SK-N-MC (cell line): ENCODE results near the gene ARRDC5.
A peak's percentile ranks its signal among the peaks of the same experiment; 100 is the strongest.
"Not testable (repeated sequence)": the region's sequence is repeated elsewhere in the genome, so short reads cannot be mapped to it uniquely, and the experiment has no call there.

ENCODE experiments used
- DNase-seq: peaks from one replicate; pipeline ENCODE4 v3.0.0-alpha.2; 2011; ENCODE audit warnings: low read depth, low spot score
- H3K27ac ChIP-seq: fragments of 200-600 bp; sonication (generic); 2 replicates; pipeline ENCODE4 v1.5.1; 2016; ENCODE audit warnings: mixed run types
- H3K36me3 ChIP-seq: fragments of 200-600 bp; sonication (generic); 2 replicates; pipeline ENCODE4 v1.6.1; 2017; ENCODE audit warnings: antibody characterized with exemption, low read length, mixed read lengths; ENCODE audit not compliant: insufficient read depth
- H3K4me3 ChIP-seq: fragments of 200-600 bp; sonication (generic); 2 replicates; pipeline ENCODE4 v1.5.1; 2016
- H3K9ac ChIP-seq: fragments of 200-600 bp; sonication (generic); 2 replicates; pipeline ENCODE4 v1.8.0; 2017; ENCODE audit warnings: mixed run types, mixed read lengths; ENCODE audit not compliant: insufficient read length
- H3K9me3 ChIP-seq: fragments of 200-600 bp; sonication (generic); 2 replicates; pipeline ENCODE4 v1.6.1; 2017; ENCODE audit warnings: low read depth, mild to moderate bottlenecking, antibody characterized with exemption, low read length, moderate library complexity, mixed read lengths
- EZH2 ChIP-seq: fragments of 200-600 bp; sonication (generic); IDR thresholded peaks from one replicate; pipeline ENCODE4 v1.6.1; 2017; ENCODE audit warnings: antibody characterized with exemption
- FOXP2 ChIP-seq: optimal IDR thresholded peaks from 2 replicates; pipeline ENCODE3; 2011; ENCODE audit warnings: mild to moderate bottlenecking, moderate library complexity; ENCODE audit not compliant: insufficient read depth; ENCODE audit errors: extremely low read length, control extremely low read depth
- POLR2AphosphoS5 ChIP-seq: IDR thresholded peaks from 2 replicates; pipeline ENCODE4 v1.6.1; 2012; ENCODE audit warnings: mild to moderate bottlenecking, low read depth, low read length, borderline replicate concordance

ARRDC5 gene

GRCh38 chr19:4866595-4867424, 35.9 kb downstream of the ARRDC5 start:
- DNase-seq: no peak
- H3K27ac ChIP-seq: no peak overlapping the region
- peak overlapping the region; percentile 79 for H3K9ac ChIP-seq
- peak overlapping the region; percentile 83 for H3K4me3 ChIP-seq
- H3K36me3 ChIP-seq: no peaks in the 10 kb centered on the region
- H3K9me3 ChIP-seq: no peaks in the 10 kb centered on the region
- TF ChIP-seq POLR2AphosphoS5: no peak
- no peak for TF ChIP-seq FOXP2
- TF ChIP-seq EZH2: no peak

GRCh38 chr19:4861147-4861546, 41.5 kb downstream of the ARRDC5 start:
- no peak for TF ChIP-seq POLR2AphosphoS5
- TF ChIP-seq EZH2: no peak
- H3K36me3 ChIP-seq: peaks cover 5% of the 10 kb centered on the region; the same call in 1 of the 2 replicates
- no peak for DNase-seq
- no peak overlapping the region for H3K27ac ChIP-seq
- no peak overlapping the region for H3K9ac ChIP-seq
- no peaks in the 10 kb centered on the region for H3K9me3 ChIP-seq
- no peak overlapping the region for H3K4me3 ChIP-seq

GRCh38 chr19:4859697-4860096, 43.0 kb downstream of the ARRDC5 start:
- Histone ChIP-seq H3K4me3 (no peak overlapping the region), H3K9me3 (no peaks in the 10 kb centered on the region), H3K36me3 (peaks cover 5% of the 10 kb centered on the region; the same call in 1 of the 2 replicates), H3K27ac (peak overlapping the region; percentile 36; the same call in 1 of the 2 replicates), H3K9ac (no peak overlapping the region)
- TF ChIP-seq FOXP2 (no peak), EZH2 (no peak), POLR2AphosphoS5 (no peak)
- no peak for DNase-seq

GRCh38 chr19:4856468-4856867, 46.2 kb downstream of the ARRDC5 start:
- not testable (repeated sequence) for H3K4me3 ChIP-seq, H3K9me3 ChIP-seq, H3K36me3 ChIP-seq, DNase-seq, H3K9ac ChIP-seq, H3K27ac ChIP-seq

- H3K27ac ChIP-seq, H3K9ac ChIP-seq, DNase-seq, H3K9me3 ChIP-seq, H3K4me3 ChIP-seq, H3K36me3 ChIP-seq: not testable (repeated sequence)
Measured at GRCh38 chr19:4853506-4853905, 49.2 kb downstream of the ARRDC5 start.

- no peak overlapping the region for H3K9ac ChIP-seq
- no peaks in the 10 kb centered on the region; the same call in 1 of the 2 replicates for H3K36me3 ChIP-seq
- H3K9me3 ChIP-seq: no peaks in the 10 kb centered on the region
- H3K4me3 ChIP-seq: no peak overlapping the region
- TF ChIP-seq FOXP2 (no peak), POLR2AphosphoS5 (no peak), EZH2 (no peak)
- no peak for DNase-seq
- H3K27ac ChIP-seq: no peak overlapping the region
Measured at GRCh38 chr19:4852484-4852883, 50.2 kb downstream of the ARRDC5 start.

GRCh38 chr19:4851551-4852290, 51.0 kb downstream of the ARRDC5 start:
- H3K27ac ChIP-seq: no peak overlapping the region
- H3K4me3 ChIP-seq: no peak overlapping the region
- H3K9me3 ChIP-seq: no peaks in the 10 kb centered on the region
- no peak for DNase-seq
- TF ChIP-seq EZH2 (no peak), POLR2AphosphoS5 (no peak), FOXP2 (no peak)
- H3K9ac ChIP-seq: no peak overlapping the region
- no peaks in the 10 kb centered on the region; the same call in 1 of the 2 replicates for H3K36me3 ChIP-seq

- no peak for DNase-seq
- Histone ChIP-seq H3K9me3 (no peaks in the 10 kb centered on the region), H3K36me3 (no peaks in the 10 kb centered on the region; the same call in 1 of the 2 replicates), H3K27ac (no peak overlapping the region), H3K9ac (no peak overlapping the region), H3K4me3 (no peak overlapping the region)
- TF ChIP-seq EZH2: no peak
- TF ChIP-seq POLR2AphosphoS5: no peak
- TF ChIP-seq FOXP2: no peak
Measured at GRCh38 chr19:4849019-4849418, 53.7 kb downstream of the ARRDC5 start.
